ENCODE data around the gene MOCS1.

GRCh38 chr6:39932386-39932910 is 1.8 kb downstream of the MOCS1 start:
- no peak for TF ChIP-seq CTCF (IDR thresholded peaks at IDR 0.05)
- no peak for TF ChIP-seq EZH2 (IDR thresholded peaks at IDR 0.05)
